HL-60 (cell line): ENCODE measurements around the gene BRSK2.

Experiments
- DNase-seq, 2 experiments: peaks; one replicate each; pipeline ENCODE4 v3.0.0-alpha.2; 2010 to 2020; ENCODE audit warnings: low read depth in 1 of 2, low spot score in 1 of 2
- H3K27ac ChIP-seq: fragments of 250-450 bp; sonication (Bioruptor Pico); replicated peaks from 2 replicates; pipeline ENCODE4 v1.5.1; 2020; ENCODE audit warnings: mild to moderate bottlenecking, moderate library complexity
- H3K27me3 ChIP-seq: fragments of 250-450 bp; sonication (Bioruptor Pico); 2 replicates; pipeline ENCODE4 v1.5.1; 2021; ENCODE audit warnings: mild to moderate bottlenecking, moderate library complexity; ENCODE audit not compliant: insufficient read depth, poor library complexity, severe bottlenecking
- H3K4me3 ChIP-seq: replicated peaks from 2 replicates; pipeline ENCODE4 v1.5.1; 2011; ENCODE audit warnings: mild to moderate bottlenecking, control low read depth, low read length; ENCODE audit not compliant: insufficient read depth
- GABPA ChIP-seq: IDR thresholded peaks from 2 replicates; pipeline ENCODE4 v1.6.1; 2012; ENCODE audit warnings: low read depth
- POLR2AphosphoS5 ChIP-seq: IDR thresholded peaks from 2 replicates; pipeline ENCODE4 v1.6.1; 2012; ENCODE audit warnings: low read depth
- SPI1 ChIP-seq: IDR thresholded peaks from 2 replicates; pipeline ENCODE4 v1.6.1; 2012; ENCODE audit warnings: low read depth, mild to moderate bottlenecking, borderline replicate concordance
- TF ChIP-seq, protein P1 (sequence below): IDR thresholded peaks from 2 replicates; pipeline ENCODE4 v1.6.1; 2012; ENCODE audit warnings: low read depth; ENCODE audit not compliant: insufficient replicate concordance
- TF ChIP-seq, protein P2 (sequence below): IDR thresholded peaks from one replicate; pipeline ENCODE4 v1.5.1; 2011; ENCODE audit warnings: low read length, control low read depth, inconsistent platforms; ENCODE audit not compliant: insufficient read depth

Gene BRSK2

DNA sequence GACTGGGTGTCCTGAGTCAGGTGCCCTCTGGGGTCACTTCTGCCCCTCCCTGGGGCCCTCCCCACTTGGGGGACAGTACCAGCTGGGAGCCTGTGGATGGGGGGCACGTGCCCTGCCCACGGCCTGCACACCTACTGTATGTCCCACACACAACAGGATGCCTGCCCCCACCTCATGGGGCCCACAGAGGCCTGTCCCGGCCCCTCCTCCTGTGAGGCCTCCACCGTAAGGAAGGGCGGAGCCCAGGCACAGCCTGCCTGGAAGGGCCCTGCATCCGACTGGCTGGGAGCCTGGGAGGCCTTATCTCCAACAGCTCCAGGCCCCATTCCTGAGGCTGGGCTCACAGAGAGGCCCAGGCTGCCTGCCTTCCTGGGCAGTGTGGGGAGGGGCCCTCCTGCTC lies 47.8 kb downstream of the BRSK2 start:
- Histone ChIP-seq H3K27me3 (no peaks in the 10 kb centered on the region), H3K4me3 (no peak overlapping the region), H3K27ac (no peak overlapping the region)
- TF ChIP-seq, protein P1, sequence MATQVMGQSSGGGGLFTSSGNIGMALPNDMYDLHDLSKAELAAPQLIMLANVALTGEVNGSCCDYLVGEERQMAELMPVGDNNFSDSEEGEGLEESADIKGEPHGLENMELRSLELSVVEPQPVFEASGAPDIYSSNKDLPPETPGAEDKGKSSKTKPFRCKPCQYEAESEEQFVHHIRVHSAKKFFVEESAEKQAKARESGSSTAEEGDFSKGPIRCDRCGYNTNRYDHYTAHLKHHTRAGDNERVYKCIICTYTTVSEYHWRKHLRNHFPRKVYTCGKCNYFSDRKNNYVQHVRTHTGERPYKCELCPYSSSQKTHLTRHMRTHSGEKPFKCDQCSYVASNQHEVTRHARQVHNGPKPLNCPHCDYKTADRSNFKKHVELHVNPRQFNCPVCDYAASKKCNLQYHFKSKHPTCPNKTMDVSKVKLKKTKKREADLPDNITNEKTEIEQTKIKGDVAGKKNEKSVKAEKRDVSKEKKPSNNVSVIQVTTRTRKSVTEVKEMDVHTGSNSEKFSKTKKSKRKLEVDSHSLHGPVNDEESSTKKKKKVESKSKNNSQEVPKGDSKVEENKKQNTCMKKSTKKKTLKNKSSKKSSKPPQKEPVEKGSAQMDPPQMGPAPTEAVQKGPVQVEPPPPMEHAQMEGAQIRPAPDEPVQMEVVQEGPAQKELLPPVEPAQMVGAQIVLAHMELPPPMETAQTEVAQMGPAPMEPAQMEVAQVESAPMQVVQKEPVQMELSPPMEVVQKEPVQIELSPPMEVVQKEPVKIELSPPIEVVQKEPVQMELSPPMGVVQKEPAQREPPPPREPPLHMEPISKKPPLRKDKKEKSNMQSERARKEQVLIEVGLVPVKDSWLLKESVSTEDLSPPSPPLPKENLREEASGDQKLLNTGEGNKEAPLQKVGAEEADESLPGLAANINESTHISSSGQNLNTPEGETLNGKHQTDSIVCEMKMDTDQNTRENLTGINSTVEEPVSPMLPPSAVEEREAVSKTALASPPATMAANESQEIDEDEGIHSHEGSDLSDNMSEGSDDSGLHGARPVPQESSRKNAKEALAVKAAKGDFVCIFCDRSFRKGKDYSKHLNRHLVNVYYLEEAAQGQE = no peak
- TF ChIP-seq SPI1 (no peak), POLR2AphosphoS5 (no peak), GABPA (no peak)
- TF ChIP-seq, protein P2, sequence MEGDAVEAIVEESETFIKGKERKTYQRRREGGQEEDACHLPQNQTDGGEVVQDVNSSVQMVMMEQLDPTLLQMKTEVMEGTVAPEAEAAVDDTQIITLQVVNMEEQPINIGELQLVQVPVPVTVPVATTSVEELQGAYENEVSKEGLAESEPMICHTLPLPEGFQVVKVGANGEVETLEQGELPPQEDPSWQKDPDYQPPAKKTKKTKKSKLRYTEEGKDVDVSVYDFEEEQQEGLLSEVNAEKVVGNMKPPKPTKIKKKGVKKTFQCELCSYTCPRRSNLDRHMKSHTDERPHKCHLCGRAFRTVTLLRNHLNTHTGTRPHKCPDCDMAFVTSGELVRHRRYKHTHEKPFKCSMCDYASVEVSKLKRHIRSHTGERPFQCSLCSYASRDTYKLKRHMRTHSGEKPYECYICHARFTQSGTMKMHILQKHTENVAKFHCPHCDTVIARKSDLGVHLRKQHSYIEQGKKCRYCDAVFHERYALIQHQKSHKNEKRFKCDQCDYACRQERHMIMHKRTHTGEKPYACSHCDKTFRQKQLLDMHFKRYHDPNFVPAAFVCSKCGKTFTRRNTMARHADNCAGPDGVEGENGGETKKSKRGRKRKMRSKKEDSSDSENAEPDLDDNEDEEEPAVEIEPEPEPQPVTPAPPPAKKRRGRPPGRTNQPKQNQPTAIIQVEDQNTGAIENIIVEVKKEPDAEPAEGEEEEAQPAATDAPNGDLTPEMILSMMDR = no peak
- DNase-seq = no peak

DNA sequence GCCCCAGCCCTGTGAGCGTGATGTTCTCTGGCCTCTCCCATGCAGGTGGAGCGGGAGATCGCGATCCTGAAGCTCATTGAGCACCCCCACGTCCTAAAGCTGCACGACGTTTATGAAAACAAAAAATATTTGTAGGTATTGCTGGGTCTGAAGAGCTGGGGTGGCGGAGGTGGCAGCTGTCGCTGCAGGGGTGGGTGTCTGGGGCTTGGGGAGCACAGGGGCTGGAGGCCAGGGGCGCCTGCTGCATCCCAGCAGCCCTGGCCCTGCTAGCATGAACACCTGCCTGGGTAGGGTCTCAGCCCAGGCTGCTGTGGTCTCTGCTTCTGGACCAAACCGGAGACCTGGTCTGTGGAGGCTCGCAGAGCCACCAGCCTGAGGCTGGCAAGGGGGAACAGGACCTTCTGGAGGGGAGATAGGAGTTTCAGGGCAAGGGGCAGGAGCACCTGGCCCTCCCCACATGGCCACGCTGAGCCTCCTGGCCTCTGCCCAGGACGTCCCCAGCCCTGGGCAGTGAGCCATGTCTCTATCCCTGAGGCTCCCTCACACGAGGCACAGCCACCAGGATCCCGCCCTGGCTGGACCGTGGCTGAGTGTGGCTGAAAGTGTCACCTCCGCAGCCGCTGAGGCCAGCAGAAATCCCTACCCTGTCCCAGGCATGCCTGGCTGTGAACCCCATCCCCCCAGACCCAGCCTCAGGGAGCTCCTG lies 48.7 kb downstream of the BRSK2 start:
- H3K27me3 ChIP-seq = no peaks in the 10 kb centered on the region
- TF ChIP-seq, protein P2 = no peak
- no peak for TF ChIP-seq POLR2AphosphoS5
- TF ChIP-seq, protein P1 = no peak
- no peak for TF ChIP-seq SPI1
- TF ChIP-seq GABPA = no peak
- H3K4me3 ChIP-seq = no peak overlapping the region
- no peak for DNase-seq
- H3K27ac ChIP-seq = no peak overlapping the region

DNA sequence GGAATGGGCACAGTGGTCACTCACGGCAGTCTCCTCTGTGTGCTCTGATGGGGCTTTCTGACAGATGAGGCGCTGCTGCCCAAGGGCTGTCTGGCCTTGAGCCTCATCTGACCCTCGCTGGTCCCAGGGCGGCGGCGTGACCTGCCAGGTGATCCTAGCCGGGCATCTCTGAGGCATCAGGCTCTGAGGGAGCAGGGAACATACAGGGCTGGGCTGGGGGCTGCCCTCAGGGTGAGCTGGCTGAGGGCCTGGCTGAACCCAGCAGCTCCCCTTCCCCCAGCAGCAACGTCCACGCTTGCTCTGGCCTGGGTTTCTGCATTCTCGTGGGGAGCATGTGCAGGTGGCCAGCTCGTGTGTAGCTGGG lies 49.2 kb downstream of the BRSK2 start:
- Histone ChIP-seq H3K27me3 (no peaks in the 10 kb centered on the region), H3K4me3 (no peak overlapping the region), H3K27ac (no peak overlapping the region)
- TF ChIP-seq GABPA (no peak), POLR2AphosphoS5 (no peak), SPI1 (no peak)
- TF ChIP-seq, protein P1 = no peak
- TF ChIP-seq, protein P2 = no peak
- no peak for DNase-seq
